NCI-H82 treated with DMSO at 0.1 percent for 48 hours (cell line): ENCODE measurements around the gene AK9.
"Not testable (repeated sequence)": the region's sequence is repeated elsewhere in the genome, so short reads cannot be mapped to it uniquely, and the experiment has no call there.

Source experiments
- DNase-seq: peaks from one replicate; lab custom pipeline; 2025; ENCODE audit not compliant: unreplicated experiment; lab: John Stamatoyannopoulos, UW

AK9 gene

GRCh38 chr6:109701221-109701620, 10.2 kb upstream of the AK9 start:
- no peak for DNase-seq

- DNase-seq: no peak
These were observed 5.4 kb upstream of the AK9 start for GRCh38 chr6:109696355-109696754.

DNA sequence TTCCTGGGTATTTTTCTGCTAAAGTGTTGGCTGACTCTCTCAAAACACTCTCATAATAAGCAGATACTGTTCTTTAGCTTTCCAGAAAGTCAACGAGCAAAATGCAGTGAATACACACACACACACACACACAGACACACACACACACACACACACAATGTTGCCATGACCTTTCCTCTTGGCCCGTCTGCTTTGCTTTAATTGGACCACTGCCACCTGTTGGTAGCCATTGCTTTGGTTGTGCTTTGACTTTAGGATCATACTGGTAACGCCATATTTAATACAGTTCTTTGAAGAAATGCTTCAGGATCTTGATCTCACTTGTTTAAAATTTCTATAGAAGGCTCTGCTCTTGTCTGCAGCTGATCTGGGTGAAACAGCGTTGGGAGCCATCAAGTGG, 4.5 kb upstream of the AK9 start:
- no peak for DNase-seq

GRCh38 chr6:109693111-109693510, 2.1 kb upstream of the AK9 start:
- DNase-seq: no peak

- no peak for DNase-seq
These were observed 647 bp downstream of the AK9 start for GRCh38 chr6:109690373-109690736.

GRCh38 chr6:109687271-109687761, 3.7 kb downstream of the AK9 start:
- DNase-seq: no peak

- DNase-seq: no peak
These were observed 4.3 kb downstream of the AK9 start for GRCh38 chr6:109686566-109687265.

GRCh38 chr6:109678661-109679505, 12.1 kb downstream of the AK9 start:
- not testable (repeated sequence) for DNase-seq

GRCh38 chr6:109678240-109678639, 12.8 kb downstream of the AK9 start:
- no peak for DNase-seq

GRCh38 chr6:109676724-109677123, 14.3 kb downstream of the AK9 start:
- no peak for DNase-seq

DNA sequence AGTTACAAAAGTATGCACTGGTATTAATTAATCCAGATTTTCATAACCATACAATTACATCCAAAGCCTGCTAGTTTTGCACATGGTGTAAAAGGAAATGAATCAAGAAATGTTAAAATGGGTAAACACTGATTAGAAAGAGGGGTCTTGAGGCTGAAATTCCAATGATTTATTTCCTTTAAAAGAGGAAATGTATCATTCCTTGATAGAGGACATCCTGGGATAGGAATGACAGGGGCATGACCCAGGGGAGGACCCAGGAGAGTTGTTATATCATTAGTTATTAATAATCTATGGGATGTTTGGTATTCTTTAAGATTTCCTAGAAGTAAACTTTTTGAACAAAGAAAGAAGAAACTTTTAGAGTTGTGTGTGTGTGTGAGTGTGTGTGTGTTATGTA, 18.2 kb downstream of the AK9 start:
- DNase-seq: no peak

DNA sequence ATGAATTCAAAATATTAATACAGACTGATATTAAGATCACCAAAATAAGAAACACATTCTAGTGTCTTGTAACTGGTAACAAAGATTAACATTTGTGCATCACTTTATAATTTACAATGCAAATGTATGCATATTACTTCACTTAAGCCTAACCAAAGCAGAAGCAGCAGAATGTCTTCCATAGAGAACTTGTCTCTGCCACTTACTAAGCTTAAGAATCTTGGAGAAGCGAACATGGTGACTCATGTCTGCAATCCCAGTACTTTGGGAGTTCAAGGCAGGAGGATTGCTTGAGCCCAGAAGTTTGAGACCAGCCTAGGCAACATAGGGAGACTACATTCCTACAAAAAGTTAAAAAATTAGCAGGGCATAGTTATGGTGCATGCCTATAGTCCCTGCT, 18.8 kb downstream of the AK9 start:
- no peak for DNase-seq

DNA sequence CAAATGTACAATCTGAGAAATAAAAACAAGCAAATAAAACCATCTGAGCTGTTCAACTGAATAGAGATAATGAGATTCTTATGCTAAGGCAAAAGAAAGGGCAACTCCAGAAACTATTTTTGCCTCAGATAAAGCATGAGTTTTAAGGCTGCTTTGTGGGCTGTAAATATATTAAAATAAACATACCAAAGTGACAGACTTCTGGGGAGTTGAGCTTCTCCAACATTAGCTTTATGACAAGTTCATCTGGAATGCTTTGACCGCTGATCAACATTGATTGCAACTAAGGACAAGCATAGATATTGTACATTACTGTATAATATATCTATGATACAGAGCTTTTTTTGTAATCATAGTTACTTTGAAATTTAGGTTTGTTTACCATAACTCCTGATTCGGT, 19.3 kb downstream of the AK9 start:
- no peak for DNase-seq

- no peak for DNase-seq
These were observed 21.2 kb downstream of the AK9 start for GRCh38 chr6:109669811-109670210.

DNA sequence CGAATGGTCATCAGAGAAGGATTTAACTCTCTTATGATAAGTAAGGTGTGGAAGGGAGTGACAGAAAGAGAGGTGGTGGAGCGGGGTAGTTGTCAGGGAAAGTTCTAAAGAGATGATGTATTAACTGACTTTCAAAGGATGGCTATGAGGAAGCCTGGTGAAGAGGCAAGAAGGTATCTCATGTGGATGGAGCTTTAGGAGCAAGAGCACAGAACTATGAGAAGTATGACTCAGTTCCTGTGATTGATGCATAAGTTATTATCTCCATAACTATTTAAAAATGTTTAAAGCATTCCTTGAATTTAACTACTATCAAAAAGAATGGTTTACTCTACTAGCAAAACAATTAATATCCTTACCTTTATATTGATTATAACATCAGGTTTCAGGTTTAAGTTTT, 28.8 kb downstream of the AK9 start:
- DNase-seq: no peak

- DNase-seq: no peak
These were observed 30.3 kb downstream of the AK9 start for GRCh38 chr6:109660526-109661320.

DNA sequence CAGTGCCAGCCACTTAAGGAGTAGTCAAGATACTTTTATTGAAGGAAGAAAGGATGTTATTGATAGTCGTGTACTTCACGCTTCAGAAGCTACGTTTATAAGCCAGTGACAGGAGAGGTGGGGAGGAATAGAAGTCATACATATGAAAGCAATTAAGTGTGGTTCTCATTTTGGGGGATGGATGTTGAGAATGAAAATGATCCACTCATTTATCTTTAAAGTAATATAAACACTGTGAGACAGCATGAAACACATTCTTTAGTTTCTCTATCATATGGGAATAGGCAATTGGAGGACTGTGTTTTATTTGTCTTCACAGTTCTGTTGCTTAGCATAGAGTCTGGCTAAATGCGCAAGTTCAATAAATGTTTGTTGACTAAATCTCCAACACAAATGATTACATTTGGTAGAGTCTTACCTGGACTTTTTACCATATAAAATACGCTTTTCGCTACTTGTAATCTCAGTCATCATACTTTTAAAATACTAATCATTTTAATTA, 35.2 kb downstream of the AK9 start:
- DNase-seq: no peak

DNA sequence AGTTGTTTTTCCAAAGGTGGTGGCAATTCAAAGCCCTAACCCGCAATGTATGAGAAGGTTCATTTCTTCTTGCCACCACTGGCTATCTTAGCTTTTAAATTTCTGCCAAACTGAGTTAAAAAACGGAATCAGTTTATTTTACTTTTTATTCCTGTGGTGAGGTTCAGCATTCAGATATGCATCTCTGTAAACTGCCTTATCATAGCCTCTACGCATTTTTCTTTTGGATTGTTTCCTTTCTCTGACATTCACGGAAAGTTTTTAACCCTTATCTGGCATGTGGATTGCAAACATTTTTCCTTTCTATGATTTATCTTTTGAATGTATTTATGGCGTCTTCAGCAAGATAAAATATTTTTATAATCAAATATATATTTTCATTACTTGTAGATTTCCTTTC, 37.7 kb downstream of the AK9 start:
- no peak for DNase-seq

DNA sequence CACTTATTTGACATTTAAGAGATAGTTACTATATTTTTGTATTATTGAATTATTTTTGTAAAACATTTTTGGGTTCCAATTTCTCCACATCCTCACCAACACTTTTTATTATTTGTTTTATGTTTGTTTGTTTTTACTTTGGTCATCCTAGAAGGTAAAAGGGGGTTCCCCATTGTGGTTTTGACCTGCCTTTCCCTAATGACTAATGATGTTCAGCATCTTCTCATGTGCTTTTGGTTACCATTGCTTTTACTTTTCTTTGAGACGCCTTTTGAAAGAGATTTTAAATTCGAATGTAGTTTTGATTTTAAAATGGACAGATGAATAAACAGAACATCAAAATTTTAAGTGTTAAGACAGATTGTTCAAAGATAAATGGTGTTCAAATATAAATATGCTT, 46.9 kb downstream of the AK9 start:
- no peak for DNase-seq

DNA sequence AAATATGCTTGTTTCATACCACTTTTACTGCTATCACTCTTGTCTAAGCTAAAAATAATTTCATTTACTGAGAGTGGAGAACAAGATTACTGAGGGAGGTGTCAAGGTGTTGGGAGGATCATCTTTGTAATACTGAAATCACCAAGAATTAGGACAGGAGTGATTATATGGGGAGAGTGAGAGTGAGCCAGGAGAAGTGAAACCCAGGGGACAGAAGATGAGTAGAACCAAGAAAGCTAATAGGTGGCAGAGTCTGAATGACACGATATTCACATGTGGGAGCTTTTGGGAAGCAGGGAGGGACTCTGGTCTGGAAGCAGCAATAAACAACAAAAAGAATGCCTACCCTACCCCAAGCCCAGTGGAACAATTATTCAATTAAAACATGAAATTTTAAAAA, 58.6 kb downstream of the AK9 start:
- DNase-seq: no peak

GRCh38 chr6:109631403-109631802, 59.6 kb downstream of the AK9 start:
- DNase-seq: no peak
